GM06990 (cell line): ENCODE results near the gene ERICH2.

ENCODE experiments used
- DNase-seq: peaks from one replicate; pipeline ENCODE4 v3.0.0-alpha.2; 2011; ENCODE audit not compliant: insufficient read length; ENCODE audit errors: extremely low read depth
- H3K27me3 ChIP-seq: replicated peaks from 2 replicates; pipeline ENCODE4 v1.6.0; 2011; ENCODE audit warnings: low read length; ENCODE audit not compliant: control insufficient read depth, insufficient read depth
- H3K36me3 ChIP-seq: 2 replicates; pipeline ENCODE4 v1.5.1; 2011; ENCODE audit warnings: low read length; ENCODE audit not compliant: control insufficient read depth, insufficient read depth
- H3K4me3 ChIP-seq: replicated peaks from 2 replicates; pipeline ENCODE4 v1.5.1; 2011; ENCODE audit warnings: low read depth, mild to moderate bottlenecking, control low read depth, low read length
- TF ChIP-seq, protein P1 (sequence below): IDR thresholded peaks from 2 replicates; pipeline ENCODE4 v1.5.1; 2011; ENCODE audit warnings: low read length, control low read depth, mild to moderate bottlenecking, inconsistent platforms; ENCODE audit not compliant: insufficient read depth, poor library complexity, severe bottlenecking

ERICH2 gene

DNA sequence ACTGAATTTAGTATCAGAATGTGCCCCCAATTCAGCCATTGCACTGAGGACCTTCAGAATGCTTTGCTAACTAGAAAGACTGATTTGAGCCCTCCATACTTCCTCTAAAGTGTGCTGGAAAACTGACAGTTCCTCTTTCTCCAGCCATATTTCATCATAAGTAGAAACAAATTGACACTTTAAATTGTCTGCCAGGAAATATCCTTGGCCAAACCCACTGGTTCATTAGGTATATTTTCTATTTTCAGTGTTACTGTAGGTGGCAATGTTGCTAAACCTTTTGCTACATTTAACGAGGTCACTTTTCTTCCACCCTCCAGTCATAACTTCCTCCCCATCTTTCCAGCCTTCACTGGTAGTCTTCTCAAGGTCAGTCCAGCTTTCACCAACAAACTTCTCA lies 33.5 kb upstream of the ERICH2 start:
- H3K36me3 ChIP-seq: no peaks in the 10 kb centered on the region
- no peak overlapping the region for H3K4me3 ChIP-seq
- TF ChIP-seq, protein P1, sequence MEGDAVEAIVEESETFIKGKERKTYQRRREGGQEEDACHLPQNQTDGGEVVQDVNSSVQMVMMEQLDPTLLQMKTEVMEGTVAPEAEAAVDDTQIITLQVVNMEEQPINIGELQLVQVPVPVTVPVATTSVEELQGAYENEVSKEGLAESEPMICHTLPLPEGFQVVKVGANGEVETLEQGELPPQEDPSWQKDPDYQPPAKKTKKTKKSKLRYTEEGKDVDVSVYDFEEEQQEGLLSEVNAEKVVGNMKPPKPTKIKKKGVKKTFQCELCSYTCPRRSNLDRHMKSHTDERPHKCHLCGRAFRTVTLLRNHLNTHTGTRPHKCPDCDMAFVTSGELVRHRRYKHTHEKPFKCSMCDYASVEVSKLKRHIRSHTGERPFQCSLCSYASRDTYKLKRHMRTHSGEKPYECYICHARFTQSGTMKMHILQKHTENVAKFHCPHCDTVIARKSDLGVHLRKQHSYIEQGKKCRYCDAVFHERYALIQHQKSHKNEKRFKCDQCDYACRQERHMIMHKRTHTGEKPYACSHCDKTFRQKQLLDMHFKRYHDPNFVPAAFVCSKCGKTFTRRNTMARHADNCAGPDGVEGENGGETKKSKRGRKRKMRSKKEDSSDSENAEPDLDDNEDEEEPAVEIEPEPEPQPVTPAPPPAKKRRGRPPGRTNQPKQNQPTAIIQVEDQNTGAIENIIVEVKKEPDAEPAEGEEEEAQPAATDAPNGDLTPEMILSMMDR: no peak
- no peak for DNase-seq
- no peaks in the 10 kb centered on the region; the same call in 1 of the 2 replicates for H3K27me3 ChIP-seq

DNA sequence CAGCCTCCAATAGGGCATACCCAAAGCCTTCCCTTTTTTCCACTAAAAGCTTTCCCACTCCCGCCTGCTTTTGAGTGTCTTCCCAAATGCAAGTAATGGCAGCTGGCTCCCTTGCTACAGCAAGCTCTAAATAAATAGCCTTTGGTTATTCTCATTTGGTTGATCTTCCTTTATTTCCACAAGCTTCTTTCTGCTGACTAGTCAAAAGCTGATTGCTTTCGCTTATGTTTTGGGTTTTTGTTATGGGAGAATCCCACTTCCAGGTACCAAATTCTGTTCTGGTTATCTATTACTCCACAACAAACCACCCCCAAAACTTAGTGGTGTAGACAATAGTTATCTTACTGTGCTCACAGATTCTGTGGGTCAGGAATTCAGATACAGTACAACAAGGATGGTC lies 32.8 kb upstream of the ERICH2 start:
- TF ChIP-seq, protein P1: no peak
- no peaks in the 10 kb centered on the region for H3K36me3 ChIP-seq
- H3K27me3 ChIP-seq: no peaks in the 10 kb centered on the region; the same call in 1 of the 2 replicates
- H3K4me3 ChIP-seq: no peak overlapping the region
- no peak for DNase-seq

DNA sequence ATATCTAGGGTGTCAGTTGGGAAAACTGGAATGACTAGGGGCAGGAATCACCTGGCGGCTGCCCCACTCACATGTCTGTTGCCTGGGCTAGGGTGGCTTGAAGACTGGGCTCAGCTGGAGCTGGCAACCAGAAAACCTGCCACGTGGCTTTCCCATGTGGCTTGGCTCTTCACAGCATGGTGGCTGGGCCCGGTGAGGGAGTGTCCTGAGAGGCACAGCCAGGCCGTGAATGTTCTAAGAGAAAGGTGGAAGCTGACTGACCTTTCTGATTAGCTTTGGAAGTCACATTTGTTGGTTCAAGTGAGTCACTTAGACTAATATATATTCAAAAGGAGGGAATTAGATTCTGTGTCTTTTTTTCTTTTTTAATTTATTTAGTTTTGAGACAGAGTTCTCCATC lies 32.4 kb upstream of the ERICH2 start:
- DNase-seq: no peak
- TF ChIP-seq, protein P1: no peak
- Histone ChIP-seq H3K4me3 (no peak overlapping the region), H3K27me3 (no peaks in the 10 kb centered on the region; the same call in 1 of the 2 replicates), H3K36me3 (no peaks in the 10 kb centered on the region)

DNA sequence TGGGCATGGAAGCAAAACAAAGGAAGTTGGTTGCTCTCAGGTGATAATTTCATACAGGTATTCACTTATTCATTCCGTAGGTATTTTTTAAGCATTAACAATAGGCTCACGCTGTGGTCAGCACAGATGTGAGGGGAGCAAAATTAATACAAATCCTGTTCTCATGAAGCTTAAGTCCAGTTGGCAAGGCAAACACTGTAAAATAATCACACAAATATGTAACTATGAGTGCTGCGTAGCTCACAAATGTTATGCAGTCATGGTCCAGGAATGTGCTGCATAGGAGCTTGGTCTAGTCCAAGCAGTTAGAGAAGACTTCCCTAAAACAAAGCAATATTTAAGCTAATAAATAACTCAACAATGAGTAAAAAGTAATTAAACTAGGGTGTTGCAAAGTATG lies 31.1 kb upstream of the ERICH2 start:
- no peaks in the 10 kb centered on the region; the same call in 1 of the 2 replicates for H3K27me3 ChIP-seq
- TF ChIP-seq, protein P1: no peak
- H3K4me3 ChIP-seq: no peak overlapping the region
- no peak for DNase-seq
- no peaks in the 10 kb centered on the region for H3K36me3 ChIP-seq

DNA sequence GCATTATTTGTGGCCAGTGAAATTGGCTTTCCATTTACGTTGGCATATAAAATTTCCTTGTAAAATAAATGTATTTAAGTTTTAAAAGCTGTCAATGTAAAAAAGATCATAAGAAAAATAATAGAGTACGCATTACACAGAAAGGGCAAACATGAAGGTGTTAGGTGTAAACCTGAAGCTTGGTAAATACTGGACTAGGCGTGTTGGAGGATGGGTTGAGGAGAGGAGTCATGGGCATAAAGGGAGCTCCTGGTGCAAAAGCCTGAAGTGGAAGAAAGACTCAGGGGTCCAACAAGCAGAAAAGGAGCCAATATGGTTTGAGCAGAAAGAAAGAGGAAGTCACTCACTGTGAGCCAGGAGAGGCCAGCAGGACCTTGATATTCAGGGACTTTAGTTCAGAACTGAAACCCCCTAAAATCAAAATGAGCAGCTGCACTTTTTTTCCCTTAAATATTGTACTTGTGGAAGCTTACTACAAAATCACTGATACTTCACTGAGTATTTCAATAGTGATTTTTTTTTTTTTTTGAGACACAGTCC lies 30.6 kb upstream of the ERICH2 start:
- DNase-seq: no peak
- Histone ChIP-seq H3K36me3 (no peaks in the 10 kb centered on the region), H3K4me3 (no peak overlapping the region), H3K27me3 (no peaks in the 10 kb centered on the region)
- TF ChIP-seq, protein P1: no peak

DNA sequence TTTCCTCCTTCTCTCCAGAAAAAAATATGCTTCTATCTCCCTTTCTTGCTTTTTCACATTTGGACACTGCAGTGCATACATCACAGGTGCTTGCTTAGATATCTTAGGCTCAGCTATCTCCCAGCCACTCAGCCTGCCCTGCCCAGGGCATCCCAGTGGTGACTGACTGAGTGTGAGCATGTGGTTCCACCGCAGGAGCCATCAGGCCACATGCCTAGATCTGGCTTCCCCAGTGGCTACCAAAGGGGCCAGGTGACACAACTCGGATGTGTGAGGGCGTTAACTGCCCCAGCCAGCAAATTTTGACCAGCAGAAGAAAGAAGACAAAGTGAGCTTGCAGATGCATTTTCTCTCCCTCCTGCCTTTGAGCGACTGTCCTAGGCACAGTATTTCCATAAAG lies 29.5 kb upstream of the ERICH2 start:
- Histone ChIP-seq H3K36me3 (no peaks in the 10 kb centered on the region), H3K27me3 (no peaks in the 10 kb centered on the region), H3K4me3 (no peak overlapping the region)
- TF ChIP-seq, protein P1: no peak
- no peak for DNase-seq
